Progenitor cell of endocrine pancreas (in vitro differentiated cells): Measurements from ENCODE around the gene CACUL1. TPM values are rescaled to one million over a fixed set of nuclear protein-coding genes. Genes with fewer than 3 reads are reported as not detected.
A peak's percentile ranks its signal among the peaks of the same experiment; 100 is the strongest.
"Not testable (repeated sequence)": the region's sequence is repeated elsewhere in the genome, so short reads cannot be mapped to it uniquely, and the experiment has no call there.

Source experiments
- DNase-seq: peaks from one replicate; pipeline ENCODE4 v3.0.0; 2021; ENCODE audit warnings: low spot score; ENCODE audit not compliant: unreplicated experiment
- H3K27ac Mint-ChIP-seq: 2 replicates; pipeline ENCODE4 v1.8.0; 2021; ENCODE audit warnings: mild to moderate bottlenecking, moderate library complexity, mixed read lengths
- H3K27me3 Mint-ChIP-seq: 2 replicates; pipeline ENCODE4 v1.8.0; 2021; ENCODE audit warnings: mixed read lengths
- H3K36me3 Mint-ChIP-seq: 2 replicates; pipeline ENCODE4 v1.8.0; 2022; ENCODE audit warnings: mixed read lengths; ENCODE audit not compliant: insufficient read depth
- H3K4me1 Mint-ChIP-seq: 2 replicates; pipeline ENCODE4 v1.8.0; 2021; ENCODE audit warnings: low read depth, mixed read lengths
- H3K4me3 Mint-ChIP-seq: 2 replicates; pipeline ENCODE4 v1.8.0; 2021; ENCODE audit warnings: low read depth, mild to moderate bottlenecking, moderate library complexity, mixed read lengths
- H3K9me3 Mint-ChIP-seq: 2 replicates; pipeline ENCODE4 v1.8.0; 2021; ENCODE audit warnings: low read depth, mixed read lengths
- CTCF ChIP-seq: fragments of 200-600 bp; sonication (generic); IDR thresholded peaks from one replicate; pipeline ENCODE4 v1.5.0; 2021; ENCODE audit warnings: antibody characterized with exemption, mild to moderate bottlenecking; ENCODE audit not compliant: unreplicated experiment
- total RNA-seq: library from RNA; stranded (reverse); gene quantifications from 2 replicates; pipeline ENCODE4 v1.2.1, GENCODE V29; 2021

Gene CACUL1
- total RNA-seq, 1 donor from 2014 or later = 58.5 TPM

- Mint-ChIP-seq H3K9me3 (peaks cover 14% of the 10 kb centered on the region), H3K4me1 (peaks cover 22% of the 10 kb centered on the region), H3K27ac (no peak overlapping the region), H3K36me3 (peaks cover 28% of the 10 kb centered on the region), H3K27me3 (no peaks in the 10 kb centered on the region), H3K4me3 (no peak overlapping the region)
- no peak for TF ChIP-seq CTCF
- no peak for DNase-seq
Observed at GRCh38 chr10:118746246-118746645, 8.5 kb downstream of the CACUL1 start.

- Mint-ChIP-seq H3K4me3 (no peak overlapping the region), H3K9me3 (peaks cover 14% of the 10 kb centered on the region), H3K27ac (peak overlapping the region; percentile 53), H3K27me3 (no peaks in the 10 kb centered on the region), H3K4me1 (peaks cover 20% of the 10 kb centered on the region), H3K36me3 (peaks cover 24% of the 10 kb centered on the region)
- DNase-seq = no peak
- TF ChIP-seq CTCF = no peak
Observed at GRCh38 chr10:118745056-118745455, 9.7 kb downstream of the CACUL1 start.

GRCh38 chr10:118744346-118744918 lies 10.3 kb downstream of the CACUL1 start:
- Mint-ChIP-seq H3K9me3 (peaks cover 14% of the 10 kb centered on the region), H3K4me1 (peaks cover 25% of the 10 kb centered on the region), H3K36me3 (peaks cover 22% of the 10 kb centered on the region)
- DNase-seq, H3K27ac Mint-ChIP-seq, H3K27me3 Mint-ChIP-seq, H3K4me3 Mint-ChIP-seq: not testable (repeated sequence)

GRCh38 chr10:118742782-118743181 lies 12.0 kb downstream of the CACUL1 start:
- Mint-ChIP-seq H3K4me1 (peaks cover 34% of the 10 kb centered on the region), H3K27me3 (no peaks in the 10 kb centered on the region), H3K4me3 (no peak overlapping the region), H3K36me3 (peaks cover 9% of the 10 kb centered on the region), H3K9me3 (peaks cover 9% of the 10 kb centered on the region), H3K27ac (peak overlapping the region; percentile 2)
- DNase-seq = no peak
- no peak for TF ChIP-seq CTCF

GRCh38 chr10:118742032-118742431 lies 12.7 kb downstream of the CACUL1 start:
- H3K36me3 Mint-ChIP-seq = peaks cover 4% of the 10 kb centered on the region
- no peak overlapping the region for H3K4me3 Mint-ChIP-seq
- TF ChIP-seq CTCF = no peak
- no peak for DNase-seq
- H3K27ac Mint-ChIP-seq = no peak overlapping the region
- no peaks in the 10 kb centered on the region for H3K27me3 Mint-ChIP-seq
- H3K9me3 Mint-ChIP-seq = peaks cover 5% of the 10 kb centered on the region
- peaks cover 37% of the 10 kb centered on the region for H3K4me1 Mint-ChIP-seq

- Mint-ChIP-seq H3K27ac (no peak overlapping the region), H3K36me3 (peaks cover 3% of the 10 kb centered on the region), H3K4me1 (peaks cover 57% of the 10 kb centered on the region), H3K9me3 (peaks cover 5% of the 10 kb centered on the region), H3K27me3 (no peaks in the 10 kb centered on the region), H3K4me3 (no peak overlapping the region)
- TF ChIP-seq CTCF = no peak
- DNase-seq = no peak
Observed at GRCh38 chr10:118738406-118738805, 16.4 kb downstream of the CACUL1 start.
